ENCODE data around the gene SRRM3.
A peak's percentile ranks its signal among the peaks of the same experiment; 100 is the strongest.
"Not testable (repeated sequence)": the region's sequence is repeated elsewhere in the genome, so short reads cannot be mapped to it uniquely, and the experiment has no call there.

Gene SRRM3

DNA sequence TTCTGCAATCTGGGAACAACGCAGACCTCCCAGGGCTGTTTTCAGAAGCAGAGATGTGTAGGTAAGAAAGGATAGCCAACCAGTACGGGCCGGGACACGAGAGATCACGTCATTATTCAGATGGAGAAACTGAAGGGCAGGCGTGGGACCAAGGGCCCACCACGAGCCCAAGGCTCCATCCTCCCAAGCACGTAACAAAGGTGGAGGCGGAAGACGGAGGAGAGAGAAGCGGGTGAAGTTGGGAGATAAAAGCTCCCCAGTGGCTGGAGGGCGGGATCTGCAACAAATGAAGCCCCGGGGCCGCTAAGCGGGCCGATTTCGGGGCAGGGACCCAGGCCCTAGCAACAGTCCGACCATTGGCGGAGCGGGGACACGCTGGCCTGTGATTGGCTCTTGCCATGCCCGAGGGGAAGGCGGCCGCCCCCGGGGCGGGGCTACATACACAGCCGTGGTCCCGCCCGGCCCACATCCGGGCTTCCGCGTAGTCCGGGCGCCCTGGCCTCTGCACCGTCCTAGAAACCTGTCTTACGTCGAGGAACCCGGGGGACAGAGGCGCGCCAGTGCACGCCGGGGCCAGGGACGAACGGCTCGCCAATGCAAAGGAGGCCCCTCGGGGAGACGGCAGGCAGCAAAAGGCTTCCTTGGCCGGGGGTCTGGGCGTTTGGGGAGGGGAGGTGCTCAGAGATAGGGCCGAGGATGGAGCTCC lies 116.2 kb downstream of the SRRM3 start:
- peak; percentile 96 to 99 (median 98) for DNase-seq

DNA sequence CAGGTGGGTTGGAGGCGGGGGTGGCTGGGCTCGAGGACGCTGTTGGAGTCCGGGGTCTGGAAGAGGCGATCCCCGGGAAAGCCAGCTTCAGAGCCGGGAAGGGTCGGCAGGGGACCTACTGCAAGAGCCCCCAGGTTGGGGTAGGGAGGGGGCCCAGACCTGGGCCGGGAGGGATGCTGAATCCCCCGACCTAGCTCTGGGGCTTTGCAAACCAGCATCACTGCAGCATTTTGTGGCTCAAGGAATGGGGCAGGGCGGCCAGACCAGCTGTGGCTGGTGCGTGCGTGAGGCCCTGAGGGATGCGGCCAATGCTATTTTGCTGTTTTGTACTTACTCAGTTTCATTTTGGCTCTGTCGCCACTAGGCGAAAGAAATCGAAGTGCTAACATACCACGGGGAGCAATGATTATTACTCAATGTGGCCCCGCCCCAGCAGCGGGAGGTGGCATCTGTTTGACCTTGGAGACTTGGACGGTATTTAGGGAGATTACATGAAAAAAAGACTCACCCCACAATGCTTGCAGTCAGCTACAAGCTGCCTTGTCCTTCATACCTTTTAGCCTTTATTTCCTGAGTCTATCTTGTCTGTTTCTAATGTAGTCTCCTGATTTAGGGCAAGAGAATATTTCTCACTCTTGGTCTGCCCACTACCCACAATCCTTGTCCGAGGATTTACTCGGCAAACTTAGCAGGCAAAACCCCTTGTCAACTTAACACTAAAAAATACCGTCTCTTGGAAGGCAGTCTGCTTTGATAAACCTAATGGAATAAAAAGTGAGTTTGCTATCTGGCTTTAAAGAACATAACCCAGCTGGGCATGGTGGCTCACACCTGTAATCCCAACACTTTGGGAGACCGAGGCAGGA lies 117.0 kb downstream of the SRRM3 start:
- peak; percentile 81 to 89 (median 87) for DNase-seq

DNA sequence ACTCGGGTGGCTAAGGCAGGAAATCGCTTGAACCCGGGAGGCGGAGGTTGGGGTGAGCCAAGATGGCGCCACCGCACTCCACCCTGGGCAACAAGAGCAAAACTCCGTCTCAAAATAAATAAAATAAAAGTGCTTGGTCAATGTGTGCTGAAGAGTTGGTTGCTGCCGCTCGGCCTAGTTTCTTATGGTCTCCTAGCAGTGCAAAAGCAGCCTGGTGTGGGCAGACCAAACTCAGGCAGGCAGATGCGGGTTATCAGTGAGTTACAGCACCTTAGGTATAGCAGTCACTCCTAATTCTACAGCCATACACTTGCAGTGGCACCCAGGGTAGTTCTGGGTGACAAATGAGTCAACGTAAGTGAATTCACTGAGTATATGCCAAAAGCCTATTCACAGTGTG lies 123.4 kb downstream of the SRRM3 start:
- DNase-seq = no peak

DNA sequence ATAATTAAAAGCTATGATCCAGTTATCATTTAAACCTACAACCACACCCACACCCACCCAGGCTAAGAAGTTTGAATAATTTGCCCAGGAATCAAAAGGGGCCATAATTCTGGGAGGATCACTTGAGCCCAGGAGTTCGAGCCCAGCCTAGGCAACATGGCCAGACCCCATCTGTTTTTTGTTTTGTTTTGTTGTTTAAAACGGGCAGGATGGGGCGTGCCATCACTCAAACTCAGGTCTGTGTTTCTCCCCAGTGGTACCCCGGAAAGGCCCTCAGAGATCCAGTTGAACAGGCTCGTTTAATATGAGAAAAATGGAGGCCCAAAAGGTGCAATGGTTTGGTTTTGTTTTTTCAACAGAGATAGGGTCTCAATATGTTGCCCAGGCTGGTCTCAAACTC lies 124.1 kb downstream of the SRRM3 start:
- no peak for DNase-seq

DNA sequence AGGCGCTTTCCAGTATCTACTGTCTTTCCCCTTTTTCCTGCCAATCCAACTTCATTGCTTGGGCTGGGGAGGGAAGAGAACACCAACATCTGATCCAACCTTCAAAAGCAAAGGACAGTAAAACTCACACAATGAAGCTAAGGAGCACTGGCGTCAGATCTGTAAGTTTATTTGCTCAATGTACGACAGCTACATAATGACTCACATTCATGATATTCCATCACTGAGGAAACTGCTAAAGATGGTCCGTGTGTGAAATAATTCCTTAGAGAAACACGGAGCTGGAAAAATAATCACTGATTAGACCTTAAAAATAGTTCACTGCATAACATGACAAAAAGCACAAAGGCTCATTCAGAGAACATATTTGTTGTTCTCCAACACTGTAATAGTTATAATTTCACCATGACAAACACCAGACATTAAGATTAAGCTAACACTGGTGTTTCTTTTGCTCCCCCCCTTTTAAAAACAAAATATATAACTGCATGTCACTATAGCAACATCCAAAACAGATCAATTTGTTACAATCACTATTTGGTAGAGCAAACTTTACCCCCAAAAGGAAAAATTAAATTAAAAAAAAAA lies 125.0 kb downstream of the SRRM3 start:
- no peak for DNase-seq

DNA sequence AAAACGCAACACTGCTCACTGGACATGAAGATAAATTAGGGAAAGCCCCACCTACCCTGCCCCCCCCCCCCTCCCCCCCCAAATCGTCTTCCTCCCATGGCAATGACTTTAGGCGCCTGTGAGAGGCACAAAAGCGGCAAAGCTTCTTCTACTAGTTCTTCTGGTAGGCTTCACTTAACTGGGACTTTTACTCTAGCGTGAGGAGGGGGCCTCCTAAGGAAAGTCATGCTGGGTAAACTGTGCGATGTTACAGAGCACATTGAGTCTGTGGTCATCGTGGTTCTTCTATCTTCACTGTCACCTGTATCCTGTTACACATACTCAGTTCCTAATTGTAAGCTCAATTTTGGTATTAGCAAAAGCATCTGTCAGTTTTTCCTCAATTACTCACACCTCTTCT lies 125.9 kb downstream of the SRRM3 start:
- DNase-seq = no peak

DNA sequence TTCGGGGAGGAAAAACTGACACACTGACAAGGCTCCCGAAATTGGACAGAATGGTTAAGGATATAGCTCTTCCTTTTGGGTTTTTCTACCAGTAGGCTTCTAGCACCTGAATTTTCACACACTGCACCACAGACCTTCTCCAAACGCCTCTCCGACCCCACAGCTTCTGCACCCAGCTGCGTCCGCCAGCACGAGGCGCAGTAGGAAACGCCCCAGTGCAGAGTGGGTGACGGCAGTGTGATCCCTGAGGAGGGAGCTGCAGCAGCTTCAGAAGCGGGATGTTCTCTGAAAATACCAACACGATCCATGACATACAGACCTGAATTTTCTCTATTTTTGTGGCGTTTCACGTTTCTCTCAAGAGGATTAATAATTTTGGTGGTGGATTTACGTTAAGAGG lies 126.7 kb downstream of the SRRM3 start:
- no peak for DNase-seq

DNA sequence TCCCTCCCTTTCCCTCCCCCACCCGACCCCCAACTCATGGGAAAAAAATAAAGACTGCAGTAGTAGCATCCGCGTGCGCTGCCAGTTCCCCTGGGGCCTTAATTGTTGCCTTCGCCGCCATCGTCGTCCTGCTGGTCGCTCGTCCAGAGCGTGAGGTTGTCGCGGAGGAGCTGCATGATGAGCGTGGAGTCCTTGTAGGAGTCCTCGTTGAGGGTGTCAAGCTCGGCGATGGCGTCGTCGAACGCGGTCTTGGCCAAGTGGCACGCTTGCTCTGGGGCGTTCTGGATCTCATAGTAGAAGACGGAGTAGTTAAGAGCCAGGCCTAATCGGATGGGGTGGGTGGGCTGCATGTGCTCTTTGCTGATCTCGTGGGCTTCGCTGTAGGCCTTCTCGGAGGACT lies 127.8 kb downstream of the SRRM3 start:
- DNase-seq = no peak

DNA sequence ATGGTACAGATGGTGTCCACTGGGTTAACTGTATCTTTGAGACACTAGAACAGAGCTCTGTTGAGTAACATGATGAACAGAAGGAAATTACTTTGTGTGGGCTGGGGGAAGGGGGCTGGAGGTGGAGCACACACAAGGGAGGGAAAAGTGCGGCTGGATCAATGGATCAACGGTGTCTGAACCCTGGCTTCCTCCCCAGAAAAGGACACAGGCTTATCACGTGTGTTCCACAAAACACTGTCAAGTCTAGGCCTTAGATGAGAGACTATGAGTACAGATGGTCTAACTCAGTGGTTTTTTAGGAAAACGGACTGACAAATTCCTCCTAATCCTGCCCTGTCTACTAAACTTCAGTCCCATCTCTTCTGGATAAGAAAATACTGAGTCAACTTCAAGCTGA lies 128.6 kb downstream of the SRRM3 start:
- no peak for DNase-seq

DNA sequence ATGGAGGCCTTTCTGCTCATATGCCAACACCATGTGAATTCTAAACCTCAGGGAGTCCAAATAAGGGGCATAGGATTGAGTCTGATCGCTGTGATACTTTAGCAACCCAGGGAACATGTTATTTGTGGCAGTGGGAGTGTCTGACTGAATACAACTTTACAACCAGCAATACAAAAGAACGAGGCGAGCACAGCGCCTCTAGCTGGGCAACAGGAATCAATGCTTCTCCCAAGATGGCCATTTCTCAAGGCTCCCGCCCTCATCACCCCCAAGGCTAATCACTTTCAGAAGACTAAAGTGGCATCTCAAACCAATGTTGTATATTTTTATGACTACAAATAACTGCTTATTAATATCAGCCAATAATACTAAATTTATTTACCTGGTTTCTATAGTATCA lies 129.0 kb downstream of the SRRM3 start:
- no peak for DNase-seq

DNA sequence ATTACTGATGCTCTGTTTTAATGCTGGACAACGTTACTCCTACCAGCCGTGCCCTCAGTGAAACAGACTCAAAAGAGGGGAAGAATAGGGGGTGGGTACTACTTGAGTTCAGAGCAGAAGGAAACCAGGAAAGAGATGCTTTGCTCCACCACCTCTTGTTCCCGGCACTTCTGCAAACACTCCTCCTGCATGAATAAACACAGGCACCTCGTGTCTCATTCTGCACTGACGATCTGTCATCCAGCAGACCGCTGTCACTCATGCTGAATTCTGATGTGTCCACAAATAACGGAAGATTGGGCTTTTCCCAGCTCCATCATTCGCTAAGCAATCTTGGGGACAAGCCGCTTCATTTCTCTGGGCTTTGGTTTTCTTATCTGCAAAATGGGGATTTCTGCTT lies 130.4 kb downstream of the SRRM3 start:
- DNase-seq = peak; percentile 33 to 71 (median 50)

DNA sequence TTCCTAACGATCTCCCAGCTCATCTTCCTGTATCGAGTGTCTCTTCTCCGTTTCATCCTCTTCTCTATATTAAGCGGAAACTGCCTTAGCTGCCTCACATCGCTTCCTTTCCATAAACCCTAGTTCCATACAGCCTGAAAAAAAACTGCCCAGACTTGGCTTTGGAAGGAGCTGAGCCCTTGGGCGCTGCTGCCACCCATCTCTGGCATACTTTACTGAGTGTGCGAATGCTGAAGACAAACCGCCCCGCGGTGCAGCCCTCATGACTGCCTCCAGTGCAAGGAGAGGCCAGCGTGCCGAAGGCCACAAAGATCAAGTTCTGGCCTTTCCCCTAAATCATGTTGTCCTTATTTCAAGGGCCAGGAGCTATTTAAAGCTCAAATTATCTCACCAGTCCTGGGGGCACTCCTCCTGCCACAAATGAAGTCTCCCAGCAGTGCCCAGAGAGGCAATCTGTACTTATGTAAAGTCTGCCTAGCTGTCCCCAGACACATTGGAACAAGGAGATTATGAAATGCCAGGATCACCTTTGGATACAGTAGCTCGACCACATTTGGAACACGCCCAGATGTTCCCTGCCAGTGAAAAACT lies 131.9 kb downstream of the SRRM3 start:
- peak; percentile 44 to 73 (median 67) for DNase-seq

DNA sequence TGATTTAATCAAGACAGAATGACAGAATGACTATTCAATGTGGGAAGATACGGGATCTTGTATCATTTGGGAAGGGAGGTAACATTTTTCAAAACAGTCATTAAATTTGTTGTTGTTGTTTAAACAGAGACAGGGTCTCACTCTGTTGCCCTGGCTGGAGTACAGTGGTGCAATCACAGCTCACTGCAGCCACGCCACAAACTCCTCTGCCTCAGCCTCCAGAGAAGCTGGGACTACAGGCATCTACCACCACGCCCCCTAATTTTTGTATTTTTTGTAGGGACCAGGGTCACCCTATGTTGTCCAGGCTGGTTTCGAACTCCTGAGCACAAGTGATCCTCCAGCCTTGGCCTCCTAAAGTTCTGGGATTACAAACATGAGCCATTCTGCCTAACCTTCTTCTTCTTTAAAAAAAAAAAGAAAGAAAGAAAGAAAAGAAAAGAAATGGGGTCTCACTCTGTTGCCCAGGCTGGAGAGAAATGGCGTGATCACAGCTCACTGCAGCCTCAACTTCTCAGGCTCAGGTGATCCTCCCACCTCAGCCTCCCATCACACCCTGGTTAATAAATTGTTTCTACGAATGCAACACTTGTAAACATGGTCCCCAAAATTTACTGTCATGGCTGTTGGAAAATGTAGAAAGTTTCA lies 132.7 kb downstream of the SRRM3 start:
- no peak for DNase-seq

DNA sequence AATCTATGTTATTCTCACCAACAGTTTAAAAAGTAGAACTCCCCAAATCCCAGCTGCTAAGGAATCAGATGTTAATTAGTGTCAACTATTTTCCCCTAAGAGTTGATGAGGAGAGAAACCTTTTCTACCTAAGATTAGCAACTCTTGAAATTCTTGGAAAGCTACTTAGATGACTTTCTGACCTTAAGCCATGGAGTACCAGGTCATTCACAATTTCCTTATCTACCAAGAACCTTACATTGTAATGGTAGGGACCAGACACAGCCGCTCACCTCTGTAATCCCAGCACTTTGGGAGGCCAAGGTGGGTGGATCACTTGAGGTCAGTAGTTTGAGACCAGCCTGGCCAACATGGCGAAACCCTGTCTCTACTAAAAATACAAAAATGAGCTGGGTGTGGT lies 133.7 kb downstream of the SRRM3 start:
- not testable (repeated sequence) for DNase-seq

DNA sequence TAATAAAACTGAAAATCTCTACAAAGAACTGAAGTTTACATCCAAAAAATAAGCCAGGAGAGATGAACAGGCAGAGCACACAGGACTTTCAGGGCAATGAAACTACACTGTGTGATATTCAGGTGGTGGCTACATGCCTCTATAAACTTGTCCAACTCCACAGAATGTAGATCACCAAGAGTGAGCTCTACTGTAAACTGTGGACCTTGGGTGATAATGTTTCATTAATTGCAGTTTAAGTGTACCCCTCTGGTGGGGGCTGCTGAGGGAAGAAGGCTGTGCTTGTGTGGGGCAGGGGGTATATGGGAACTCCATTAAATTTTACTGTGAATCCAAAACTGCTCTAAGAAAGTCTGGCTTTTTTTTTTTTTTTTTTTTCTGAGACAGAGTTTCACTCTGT lies 134.4 kb downstream of the SRRM3 start:
- DNase-seq = no peak
